Measurements from ENCODE around the gene SMIM10L2A.

The SMIM10L2A gene

DNA sequence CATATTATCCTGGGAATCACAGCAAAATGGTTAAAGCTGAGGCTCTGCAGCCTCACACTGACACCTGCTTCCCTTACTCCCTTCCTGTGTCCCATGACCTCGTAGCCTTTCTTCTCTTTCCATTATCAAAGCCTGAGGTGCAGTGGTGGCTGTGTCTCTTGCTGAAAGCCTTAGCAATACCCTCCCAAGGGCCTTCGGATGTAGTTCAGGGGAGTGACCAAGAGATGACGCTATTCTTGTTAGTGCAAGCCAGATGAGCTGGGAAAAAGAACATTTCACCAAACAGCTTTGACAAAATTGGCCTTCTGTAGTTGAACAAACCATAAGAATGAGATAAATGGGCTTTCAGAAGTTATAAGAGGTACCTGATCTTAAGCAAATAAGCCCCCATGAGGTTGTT, 31.6 kb downstream of the SMIM10L2A start:
- Histone ChIP-seq H3K4me1 (ENCODE audit: control insufficient read depth, insufficient read depth, low read length) (no peaks in the 10 kb centered on the region), H3K36me3 (ENCODE audit: control insufficient read depth in 2 of 2, insufficient read depth in 1 of 2, low read length in 2 of 2) (no peaks in the 10 kb centered on the region), H3K4me3 (ENCODE audit: low read depth, low read length) (no peak overlapping the region), H3K27ac (ENCODE audit: extremely low read depth, low read depth, low read length) (no peak overlapping the region), H3K9me3 (ENCODE audit: control insufficient read depth, insufficient read depth, low read depth, low read length) (no peaks in the 10 kb centered on the region)
- TF ChIP-seq ZNF639 (tag by site-specific recombination; IDR thresholded peaks at IDR 0.05) (no peak), ZNF658 (tag by site-specific recombination; IDR thresholded peaks at IDR 0.05) (no peak), ZSCAN23 (tag by site-specific recombination; IDR thresholded peaks at IDR 0.05) (no peak), RBAK (tag by site-specific recombination; IDR thresholded peaks at IDR 0.05) (no peak), SP3 (tag by site-specific recombination; IDR thresholded peaks at IDR 0.05) (no peak), ZNF302 (tag by site-specific recombination; IDR thresholded peaks at IDR 0.05; ENCODE audit: low read depth) (no peak), ZNF335 (tag by site-specific recombination; conservative IDR thresholded peaks at IDR 0.05) (no peak), ZNF560 (tag by site-specific recombination; IDR thresholded peaks at IDR 0.05; ENCODE audit: borderline replicate concordance) (no peak), ZNF10 (tag by site-specific recombination; IDR thresholded peaks at IDR 0.05) (no peak), ZNF843 (tag by site-specific recombination; IDR thresholded peaks at IDR 0.05) (no peak), ZNF549 (tag by site-specific recombination; IDR thresholded peaks at IDR 0.05) (no peak), ZNF830 (tag by site-specific recombination; IDR thresholded peaks at IDR 0.05; ENCODE audit: low read depth) (no peak), MYNN (tag by site-specific recombination; IDR thresholded peaks at IDR 0.05; ENCODE audit: borderline replicate concordance) (no peak), YY2 (tag by site-specific recombination; IDR thresholded peaks at IDR 0.05) (no peak), ZNF677 (tag by site-specific recombination; IDR thresholded peaks at IDR 0.05) (no peak), ZFHX2 (tag by site-specific recombination; conservative IDR thresholded peaks at IDR 0.05) (no peak), ZSCAN30 (tag by site-specific recombination; IDR thresholded peaks at IDR 0.05) (no peak), OVOL3 (tag by site-specific recombination; IDR thresholded peaks at IDR 0.05) (no peak)
- CTCF ChIA-PET: interaction anchor here (0.6 to 2.1 kb wide), 3 partner anchors 8 to 47 kb away, joined by 4 to 7 read pairs (median 4); no protein-coding TSS in a partner anchor
- POLR2A ChIA-PET: no interaction called here

GRCh38 chrX:135454816-135455215, 33.1 kb downstream of the SMIM10L2A start:
- ChIA-PET CTCF (interaction anchor here (0.5 to 2.1 kb wide), 2 partner anchors 9 to 13 kb away, joined by 4 to 7 read pairs; no protein-coding TSS in a partner anchor), POLR2A (no interaction called here)
- no peak overlapping the region for H3K27ac ChIP-seq (ENCODE audit: extremely low read depth, low read depth, low read length)
- no peaks in the 10 kb centered on the region for H3K36me3 ChIP-seq (ENCODE audit: control insufficient read depth in 2 of 2, insufficient read depth in 1 of 2, low read length in 2 of 2)
- no peak overlapping the region for H3K4me3 ChIP-seq (ENCODE audit: low read depth, low read length)
- H3K4me1 ChIP-seq (ENCODE audit: control insufficient read depth, insufficient read depth, low read length): no peaks in the 10 kb centered on the region
- no peaks in the 10 kb centered on the region for H3K9me3 ChIP-seq (ENCODE audit: control insufficient read depth, insufficient read depth, low read depth, low read length)
- TF ChIP-seq ZNF24 (tag by site-specific recombination; IDR thresholded peaks at IDR 0.05): no peak
- TF ChIP-seq ZNF211 (tag by site-specific recombination; IDR thresholded peaks at IDR 0.05; ENCODE audit: low read depth): no peak
- TF ChIP-seq HOXA7 (CRISPR knock-in tag; IDR thresholded peaks at IDR 0.05; ENCODE audit: borderline replicate concordance): no peak
- TF ChIP-seq ZNF530 (tag by site-specific recombination; IDR thresholded peaks at IDR 0.05; ENCODE audit: low read depth): no peak
- TF ChIP-seq, protein P1, sequence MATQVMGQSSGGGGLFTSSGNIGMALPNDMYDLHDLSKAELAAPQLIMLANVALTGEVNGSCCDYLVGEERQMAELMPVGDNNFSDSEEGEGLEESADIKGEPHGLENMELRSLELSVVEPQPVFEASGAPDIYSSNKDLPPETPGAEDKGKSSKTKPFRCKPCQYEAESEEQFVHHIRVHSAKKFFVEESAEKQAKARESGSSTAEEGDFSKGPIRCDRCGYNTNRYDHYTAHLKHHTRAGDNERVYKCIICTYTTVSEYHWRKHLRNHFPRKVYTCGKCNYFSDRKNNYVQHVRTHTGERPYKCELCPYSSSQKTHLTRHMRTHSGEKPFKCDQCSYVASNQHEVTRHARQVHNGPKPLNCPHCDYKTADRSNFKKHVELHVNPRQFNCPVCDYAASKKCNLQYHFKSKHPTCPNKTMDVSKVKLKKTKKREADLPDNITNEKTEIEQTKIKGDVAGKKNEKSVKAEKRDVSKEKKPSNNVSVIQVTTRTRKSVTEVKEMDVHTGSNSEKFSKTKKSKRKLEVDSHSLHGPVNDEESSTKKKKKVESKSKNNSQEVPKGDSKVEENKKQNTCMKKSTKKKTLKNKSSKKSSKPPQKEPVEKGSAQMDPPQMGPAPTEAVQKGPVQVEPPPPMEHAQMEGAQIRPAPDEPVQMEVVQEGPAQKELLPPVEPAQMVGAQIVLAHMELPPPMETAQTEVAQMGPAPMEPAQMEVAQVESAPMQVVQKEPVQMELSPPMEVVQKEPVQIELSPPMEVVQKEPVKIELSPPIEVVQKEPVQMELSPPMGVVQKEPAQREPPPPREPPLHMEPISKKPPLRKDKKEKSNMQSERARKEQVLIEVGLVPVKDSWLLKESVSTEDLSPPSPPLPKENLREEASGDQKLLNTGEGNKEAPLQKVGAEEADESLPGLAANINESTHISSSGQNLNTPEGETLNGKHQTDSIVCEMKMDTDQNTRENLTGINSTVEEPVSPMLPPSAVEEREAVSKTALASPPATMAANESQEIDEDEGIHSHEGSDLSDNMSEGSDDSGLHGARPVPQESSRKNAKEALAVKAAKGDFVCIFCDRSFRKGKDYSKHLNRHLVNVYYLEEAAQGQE (tag by site-specific recombination; IDR thresholded peaks at IDR 0.05): no peak
- no peak for TF ChIP-seq ZFP41 (tag by site-specific recombination; IDR thresholded peaks at IDR 0.05; ENCODE audit: borderline replicate concordance)
- no peak for TF ChIP-seq ZNF639 (tag by site-specific recombination; IDR thresholded peaks at IDR 0.05)
- TF ChIP-seq, protein P2, sequence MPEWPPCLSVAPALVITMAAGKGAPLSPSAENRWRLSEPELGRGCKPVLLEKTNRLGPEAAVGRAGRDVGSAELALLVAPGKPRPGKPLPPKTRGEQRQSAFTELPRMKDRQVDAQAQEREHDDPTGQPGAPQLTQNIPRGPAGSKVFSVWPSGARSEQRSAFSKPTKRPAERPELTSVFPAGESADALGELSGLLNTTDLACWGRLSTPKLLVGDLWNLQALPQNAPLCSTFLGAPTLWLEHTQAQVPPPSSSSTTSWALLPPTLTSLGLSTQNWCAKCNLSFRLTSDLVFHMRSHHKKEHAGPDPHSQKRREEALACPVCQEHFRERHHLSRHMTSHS (tag by site-specific recombination; IDR thresholded peaks at IDR 0.05): no peak
- TF ChIP-seq, protein P3, sequence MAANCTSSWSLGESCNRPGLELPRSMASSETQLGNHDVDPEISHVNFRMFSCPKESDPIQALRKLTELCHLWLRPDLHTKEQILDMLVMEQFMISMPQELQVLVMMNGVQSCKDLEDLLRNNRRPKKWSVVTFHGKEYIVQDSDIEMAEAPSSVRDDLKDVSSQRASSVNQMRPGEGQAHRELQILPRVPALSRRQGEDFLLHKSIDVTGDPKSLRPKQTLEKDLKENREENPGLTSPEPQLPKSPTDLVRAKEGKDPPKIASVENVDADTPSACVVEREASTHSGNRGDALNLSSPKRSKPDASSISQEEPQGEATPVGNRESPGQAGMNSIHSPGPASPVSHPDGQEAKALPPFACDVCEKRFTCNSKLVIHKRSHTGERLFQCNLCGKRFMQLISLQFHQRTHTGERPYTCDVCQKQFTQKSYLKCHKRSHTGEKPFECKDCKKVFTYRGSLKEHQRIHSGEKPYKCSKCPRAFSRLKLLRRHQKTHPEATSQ (tag by site-specific recombination; IDR thresholded peaks at IDR 0.05): no peak
- TF ChIP-seq ZNF155 (tag by site-specific recombination; IDR thresholded peaks at IDR 0.05): no peak
- no peak for TF ChIP-seq ZNF48 (tag by site-specific recombination; IDR thresholded peaks at IDR 0.05)

All from HEK293 (cell line).